Loucy (cell line): ENCODE data around the gene GRK3.

Experiments used
- EZH2phosphoT487 ChIP-seq: fragments of 200-600 bp; IDR thresholded peaks from 2 replicates; pipeline ENCODE4 v1.6.1; 2018; ENCODE audit warnings: antibody characterized with exemption, mild to moderate bottlenecking, moderate library complexity, borderline replicate concordance
- TF ChIP-seq, protein P1 (sequence below): fragments of 200-600 bp; sonication (generic); conservative IDR thresholded peaks from 2 replicates; pipeline ENCODE4 v1.5.1; 2014; ENCODE audit warnings: mild to moderate bottlenecking, antibody characterized with exemption, low read length

- TF ChIP-seq, protein P1, sequence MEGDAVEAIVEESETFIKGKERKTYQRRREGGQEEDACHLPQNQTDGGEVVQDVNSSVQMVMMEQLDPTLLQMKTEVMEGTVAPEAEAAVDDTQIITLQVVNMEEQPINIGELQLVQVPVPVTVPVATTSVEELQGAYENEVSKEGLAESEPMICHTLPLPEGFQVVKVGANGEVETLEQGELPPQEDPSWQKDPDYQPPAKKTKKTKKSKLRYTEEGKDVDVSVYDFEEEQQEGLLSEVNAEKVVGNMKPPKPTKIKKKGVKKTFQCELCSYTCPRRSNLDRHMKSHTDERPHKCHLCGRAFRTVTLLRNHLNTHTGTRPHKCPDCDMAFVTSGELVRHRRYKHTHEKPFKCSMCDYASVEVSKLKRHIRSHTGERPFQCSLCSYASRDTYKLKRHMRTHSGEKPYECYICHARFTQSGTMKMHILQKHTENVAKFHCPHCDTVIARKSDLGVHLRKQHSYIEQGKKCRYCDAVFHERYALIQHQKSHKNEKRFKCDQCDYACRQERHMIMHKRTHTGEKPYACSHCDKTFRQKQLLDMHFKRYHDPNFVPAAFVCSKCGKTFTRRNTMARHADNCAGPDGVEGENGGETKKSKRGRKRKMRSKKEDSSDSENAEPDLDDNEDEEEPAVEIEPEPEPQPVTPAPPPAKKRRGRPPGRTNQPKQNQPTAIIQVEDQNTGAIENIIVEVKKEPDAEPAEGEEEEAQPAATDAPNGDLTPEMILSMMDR, result no peak
- TF ChIP-seq EZH2phosphoT487, result no peak
Measured at GRCh38 chr22:25661073-25661472, 96.6 kb downstream of the GRK3 start.
